ENCODE results near the gene C16orf46. TPM values are rescaled to one million over a fixed set of nuclear protein-coding genes. Genes with fewer than 3 reads are reported as not detected.

Gene C16orf46
- total RNA-seq, 1 donor = not detected

DNA sequence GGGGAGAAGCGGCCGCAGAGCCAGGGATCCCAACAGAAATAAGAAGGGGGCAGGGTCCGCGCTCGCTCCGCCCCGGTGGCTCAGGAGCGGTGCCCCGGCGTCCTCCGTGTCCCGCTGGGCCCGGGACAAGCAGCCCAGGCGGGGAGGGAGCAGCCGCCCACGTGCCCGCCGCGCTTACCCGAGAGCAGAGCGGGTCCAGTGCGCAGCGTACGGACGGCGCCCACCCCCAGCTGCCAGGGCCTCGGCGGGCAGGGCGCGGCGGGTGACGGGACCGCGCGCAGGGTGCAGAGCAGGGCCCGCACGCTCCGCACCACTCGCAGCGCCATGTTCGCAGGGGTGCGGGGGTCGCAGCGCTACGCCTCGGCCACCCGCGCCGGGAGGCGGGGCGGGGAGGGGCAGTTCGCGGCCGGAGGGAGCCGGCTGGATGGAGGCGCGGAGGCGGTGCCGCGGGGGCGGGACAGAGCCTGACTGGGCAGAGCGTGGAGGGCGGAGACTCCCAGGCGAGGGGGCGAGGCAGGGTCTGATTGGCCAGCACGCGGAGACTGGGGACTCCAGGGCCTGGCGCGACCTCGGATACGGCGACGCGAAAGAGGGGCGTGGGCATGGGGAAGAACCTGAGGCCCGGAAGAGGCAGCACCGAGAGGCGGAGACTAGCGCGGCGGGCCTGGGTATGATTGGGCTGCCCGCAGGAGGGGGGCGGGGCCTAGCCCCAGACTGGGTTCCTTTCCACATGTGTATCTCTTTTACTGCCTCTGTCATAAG is 19.1 kb upstream of the C16orf46 start, which contains the start of gene GCSH:
Gene GCSH, minus strand, starts transcription at position 443 of the 762 bp plus-strand sequence. Its CDS starts 117 bp downstream, at position 326.
- peak within 1 kb of the TSS; percentile 59 for H3K4me3 ChIP-seq (ENCODE audit: low read length)

DNA sequence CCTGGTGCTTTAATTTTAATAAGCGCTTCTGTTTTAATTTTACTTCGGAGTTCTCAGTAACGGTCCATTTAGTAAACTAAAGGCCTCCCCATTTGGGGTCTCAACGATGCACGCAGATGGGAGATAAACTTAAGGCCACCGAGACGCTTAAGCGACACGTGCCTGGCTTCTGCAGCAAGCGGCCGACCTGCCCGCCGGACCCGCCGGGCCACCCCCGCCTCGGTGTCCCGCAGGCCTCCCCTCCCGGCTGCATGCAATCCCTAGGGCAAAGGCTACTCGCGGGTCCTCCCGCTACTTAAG is 18.6 kb upstream of the C16orf46 start:
- Histone ChIP-seq H3K4me1 (ENCODE audit: insufficient read depth, low read length) (peaks cover 8% of the 10 kb centered on the region), H3K9me3 (ENCODE audit: low read depth, low read length) (no peaks in the 10 kb centered on the region), H3K27me3 (ENCODE audit: insufficient read depth, low read length) (no peaks in the 10 kb centered on the region), H3K4me3 (ENCODE audit: low read length) (peak overlapping the region; percentile 59)

More for the DNA sequence above, 19.1 kb upstream of the C16orf46 start, which contains the start of gene GCSH:
- no peaks in the 10 kb centered on the region for H3K27me3 ChIP-seq (ENCODE audit: insufficient read depth, low read length)
- H3K4me1 ChIP-seq (ENCODE audit: insufficient read depth, low read length) = peaks cover 8% of the 10 kb centered on the region
- H3K9me3 ChIP-seq (ENCODE audit: low read depth, low read length) = no peaks in the 10 kb centered on the region

DNA sequence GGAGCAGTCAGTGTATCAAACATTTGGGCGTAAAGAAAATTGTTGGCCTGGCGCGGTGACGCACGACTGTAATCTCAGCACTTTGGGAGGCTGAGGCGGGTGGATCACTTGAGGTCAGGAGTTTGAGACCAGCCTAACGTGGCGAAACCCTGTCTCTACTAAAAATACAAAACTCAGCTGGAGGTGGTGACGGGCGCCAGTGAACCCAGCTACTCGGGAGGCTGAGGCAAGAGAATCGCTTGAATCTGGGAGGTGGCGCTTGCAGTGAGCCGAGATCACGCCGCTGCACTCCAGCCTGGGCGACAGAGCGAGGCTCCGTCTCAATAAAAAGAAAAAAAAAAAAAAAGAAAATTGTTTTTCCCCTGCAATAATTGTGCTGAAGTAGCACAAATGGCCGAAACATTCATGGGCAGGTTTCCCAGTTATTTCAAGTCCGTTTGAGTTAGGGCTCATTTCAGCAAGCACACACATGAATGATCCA is 17.8 kb upstream of the C16orf46 start:
- peaks cover 8% of the 10 kb centered on the region for H3K4me1 ChIP-seq (ENCODE audit: insufficient read depth, low read length)
- H3K9me3 ChIP-seq (ENCODE audit: low read depth, low read length) = no peaks in the 10 kb centered on the region
- H3K27me3 ChIP-seq (ENCODE audit: insufficient read depth, low read length) = no peaks in the 10 kb centered on the region
- no peak overlapping the region for H3K4me3 ChIP-seq (ENCODE audit: low read length)

DNA sequence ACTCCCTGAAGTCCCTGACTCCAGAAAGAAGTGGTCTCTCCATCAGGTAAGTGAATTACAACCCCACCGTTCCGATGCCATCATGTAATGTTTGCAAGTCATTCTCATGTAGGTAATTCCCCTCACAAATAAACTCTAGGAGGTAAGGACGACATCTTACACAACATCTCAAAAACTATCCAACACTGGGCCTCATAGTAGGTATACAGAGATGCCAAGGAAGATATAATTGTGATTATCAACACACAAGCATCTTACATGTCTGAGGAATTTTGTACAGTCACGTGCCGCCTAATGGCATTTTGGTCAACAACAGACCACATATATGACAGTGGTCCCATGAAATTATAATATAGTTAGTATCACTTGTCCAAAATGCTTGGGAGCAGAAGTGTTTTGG is 11.8 kb upstream of the C16orf46 start:
- Histone ChIP-seq H3K9me3 (ENCODE audit: low read depth, low read length) (no peaks in the 10 kb centered on the region), H3K4me1 (ENCODE audit: insufficient read depth, low read length) (no peaks in the 10 kb centered on the region), H3K27me3 (ENCODE audit: insufficient read depth, low read length) (no peaks in the 10 kb centered on the region), H3K4me3 (ENCODE audit: low read length) (no peak overlapping the region)

DNA sequence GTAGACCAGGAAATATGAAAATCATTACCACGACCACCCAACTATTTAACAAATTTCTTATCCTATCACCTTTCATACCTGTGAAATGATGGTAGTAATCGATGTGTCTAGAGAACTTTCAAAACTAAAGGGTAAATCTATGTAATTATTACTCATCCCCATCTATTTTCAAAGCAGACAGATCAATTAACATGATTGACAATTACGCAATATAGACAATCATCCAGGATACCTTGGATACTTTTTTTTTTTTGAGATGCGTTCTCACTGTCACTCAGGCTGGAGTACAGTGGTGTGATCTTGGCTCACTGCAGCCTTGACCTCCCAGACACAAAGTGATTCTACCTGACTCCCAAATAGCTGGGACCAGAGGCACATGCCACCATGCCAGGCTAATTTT is 4.0 kb upstream of the C16orf46 start:
- no peaks in the 10 kb centered on the region for H3K27me3 ChIP-seq (ENCODE audit: insufficient read depth, low read length)
- no peak overlapping the region for H3K4me3 ChIP-seq (ENCODE audit: low read length)
- H3K4me1 ChIP-seq (ENCODE audit: insufficient read depth, low read length) = peaks cover 11% of the 10 kb centered on the region
- no peaks in the 10 kb centered on the region for H3K9me3 ChIP-seq (ENCODE audit: low read depth, low read length)

DNA sequence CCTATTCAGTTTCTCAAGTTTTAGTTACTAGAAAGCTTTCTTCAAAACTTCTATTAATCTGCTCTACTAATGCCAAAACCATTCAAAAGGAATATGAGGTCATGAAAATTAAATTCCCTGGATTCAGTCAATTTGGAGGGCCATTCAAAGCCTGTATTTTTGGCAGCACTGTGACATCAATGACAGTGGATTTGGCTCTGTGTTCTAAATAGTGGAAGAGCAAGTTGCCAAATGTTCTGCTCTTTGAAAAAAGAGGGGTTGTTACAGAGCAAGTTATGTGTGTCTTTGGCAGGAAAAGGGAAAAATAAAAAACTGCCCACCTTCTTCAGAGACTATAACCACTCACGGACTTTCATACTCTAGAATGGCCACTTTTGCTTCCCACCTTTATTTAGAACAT is 3.2 kb upstream of the C16orf46 start:
- H3K4me1 ChIP-seq (ENCODE audit: insufficient read depth, low read length) = peaks cover 11% of the 10 kb centered on the region
- no peak overlapping the region for H3K4me3 ChIP-seq (ENCODE audit: low read length)
- H3K9me3 ChIP-seq (ENCODE audit: low read depth, low read length) = no peaks in the 10 kb centered on the region

DNA sequence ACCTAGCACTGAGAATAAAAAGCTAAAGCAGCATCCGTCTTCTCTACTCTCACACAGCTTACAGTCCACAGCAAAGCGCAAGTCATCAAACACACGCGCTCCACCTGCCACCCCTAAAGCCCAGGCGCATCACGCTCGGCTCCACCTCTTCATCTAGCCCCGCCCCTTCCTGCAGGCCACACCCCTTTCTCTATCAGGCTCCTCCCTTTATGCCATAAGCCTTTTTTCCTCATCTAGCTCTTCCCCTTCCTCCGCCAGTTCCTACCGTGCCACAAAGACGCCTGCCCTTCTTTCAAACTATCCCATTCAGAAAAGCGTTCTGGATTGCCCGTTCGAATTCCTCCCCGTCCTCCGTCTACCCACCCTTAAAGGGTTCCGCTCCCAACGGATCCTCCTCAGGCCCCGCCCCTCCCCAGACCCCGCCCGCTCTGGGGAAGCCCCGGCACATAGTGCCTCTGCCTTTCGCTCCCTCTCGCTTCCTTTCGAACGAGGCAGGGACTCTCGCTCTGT is 417 bp downstream of the C16orf46 start:
- Histone ChIP-seq H3K4me3 (ENCODE audit: low read length) (peak overlapping the region; percentile 74), H3K27me3 (ENCODE audit: insufficient read depth, low read length) (no peaks in the 10 kb centered on the region), H3K9me3 (ENCODE audit: low read depth, low read length) (no peaks in the 10 kb centered on the region), H3K4me1 (ENCODE audit: insufficient read depth, low read length) (peaks cover 11% of the 10 kb centered on the region)

More for the DNA sequence above, 3.2 kb upstream of the C16orf46 start:
- H3K27me3 ChIP-seq (ENCODE audit: insufficient read depth, low read length) = no peaks in the 10 kb centered on the region

DNA sequence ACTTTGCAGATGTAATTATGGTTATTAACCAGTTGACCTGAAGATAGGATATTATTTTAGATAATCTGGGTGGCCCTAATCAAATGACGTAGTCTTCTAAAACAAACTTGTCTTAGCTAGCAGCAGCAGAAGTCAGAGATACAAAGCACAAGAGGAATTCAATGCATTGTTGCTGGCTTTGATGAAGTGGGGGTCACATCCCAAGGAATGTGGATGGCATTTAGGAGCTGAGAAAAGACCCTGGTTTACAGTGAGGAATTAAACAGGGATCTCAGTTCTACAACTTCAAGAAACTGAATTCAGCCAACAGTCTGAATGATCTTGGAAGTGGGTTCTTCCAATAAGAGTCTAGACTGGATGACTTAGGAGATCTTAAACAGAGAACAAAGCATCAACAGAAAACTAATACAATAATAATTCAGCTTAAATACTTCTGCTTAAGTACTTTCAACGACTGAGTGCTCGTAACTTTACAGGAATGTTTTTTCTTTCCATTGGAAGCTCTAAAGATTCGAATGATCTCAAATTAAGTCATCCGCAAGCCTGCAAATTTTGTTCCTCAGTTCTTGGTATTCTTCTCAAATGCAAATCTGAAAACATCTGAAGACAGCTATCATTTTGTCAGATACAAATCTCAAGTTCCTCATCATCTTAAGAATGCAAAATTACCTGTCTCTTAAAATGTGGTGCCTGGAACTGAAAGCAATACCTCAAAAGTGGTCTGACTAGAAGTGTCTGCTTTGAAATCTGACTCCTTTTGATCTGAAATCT is 3.3 kb downstream of the C16orf46 start:
- no peak overlapping the region for H3K4me3 ChIP-seq (ENCODE audit: low read length)
- H3K9me3 ChIP-seq (ENCODE audit: low read depth, low read length) = no peaks in the 10 kb centered on the region
- peaks cover 11% of the 10 kb centered on the region for H3K4me1 ChIP-seq (ENCODE audit: insufficient read depth, low read length)
- no peaks in the 10 kb centered on the region for H3K27me3 ChIP-seq (ENCODE audit: insufficient read depth, low read length)

DNA sequence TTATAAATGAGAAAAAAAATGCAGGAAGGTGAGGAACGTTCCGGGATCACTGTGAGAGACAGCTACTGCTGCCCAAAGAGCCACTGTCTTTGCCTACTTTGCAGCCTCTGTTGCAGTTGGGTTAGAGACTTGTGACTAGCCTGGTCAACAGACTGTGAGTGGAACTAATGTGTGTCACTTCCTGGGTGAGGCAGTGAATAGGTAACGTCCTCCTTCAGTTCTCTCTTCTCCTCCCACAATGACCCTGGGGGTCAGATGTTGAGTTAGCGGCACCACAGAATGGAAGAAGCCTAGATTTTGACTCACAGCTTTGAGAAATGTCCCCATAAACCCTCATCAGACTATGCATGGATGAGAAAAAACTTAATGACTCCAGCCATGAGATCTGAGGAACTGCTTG is 5.2 kb downstream of the C16orf46 start:
- peaks cover 5% of the 10 kb centered on the region for H3K4me1 ChIP-seq (ENCODE audit: insufficient read depth, low read length)
- H3K4me3 ChIP-seq (ENCODE audit: low read length) = no peak overlapping the region
- H3K9me3 ChIP-seq (ENCODE audit: low read depth, low read length) = no peaks in the 10 kb centered on the region
- H3K27me3 ChIP-seq (ENCODE audit: insufficient read depth, low read length) = no peaks in the 10 kb centered on the region

DNA sequence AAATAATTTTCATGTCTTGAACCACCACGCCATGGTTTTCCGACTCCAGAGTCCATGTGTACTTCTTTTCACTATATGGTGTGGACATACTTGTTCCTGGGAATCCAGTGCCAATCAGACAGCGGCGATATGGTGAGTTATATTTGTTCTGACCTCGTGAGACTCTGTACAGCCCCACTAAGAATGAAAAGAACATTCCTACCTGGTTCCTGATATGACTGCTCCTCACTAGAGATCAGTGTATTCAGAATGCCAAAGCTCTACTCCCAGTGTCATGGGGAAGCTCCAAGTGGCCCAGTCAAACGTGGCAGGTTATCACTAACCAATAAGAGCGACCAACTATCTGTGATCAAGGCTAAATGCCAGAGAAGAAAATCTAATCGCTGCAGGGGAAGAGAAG is 6.1 kb downstream of the C16orf46 start:
- Histone ChIP-seq H3K4me1 (ENCODE audit: insufficient read depth, low read length) (no peaks in the 10 kb centered on the region), H3K4me3 (ENCODE audit: low read length) (no peak overlapping the region), H3K9me3 (ENCODE audit: low read depth, low read length) (no peaks in the 10 kb centered on the region), H3K27me3 (ENCODE audit: insufficient read depth, low read length) (no peaks in the 10 kb centered on the region)

DNA sequence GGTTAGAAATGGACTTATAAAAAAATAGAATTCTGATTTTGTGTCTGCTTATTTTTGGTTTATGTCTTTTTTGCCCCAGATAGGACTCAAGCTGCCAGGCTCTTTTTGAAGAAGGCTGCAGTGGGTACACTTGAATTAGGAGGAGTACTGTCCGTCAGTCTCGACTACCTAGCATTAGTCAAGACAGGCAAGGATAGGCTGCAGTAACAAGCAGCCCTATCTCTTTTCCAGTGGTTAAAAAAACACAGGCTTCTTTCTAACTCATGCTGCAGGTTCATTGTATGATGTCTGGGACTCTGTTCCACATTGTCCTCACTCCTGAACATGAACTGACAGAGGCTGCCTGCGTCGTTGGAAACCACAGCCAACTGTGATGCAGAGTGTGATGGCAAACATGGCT is 8.0 kb downstream of the C16orf46 start:
- Histone ChIP-seq H3K4me1 (ENCODE audit: insufficient read depth, low read length) (no peaks in the 10 kb centered on the region), H3K27me3 (ENCODE audit: insufficient read depth, low read length) (no peaks in the 10 kb centered on the region), H3K4me3 (ENCODE audit: low read length) (no peak overlapping the region), H3K9me3 (ENCODE audit: low read depth, low read length) (no peaks in the 10 kb centered on the region)

DNA sequence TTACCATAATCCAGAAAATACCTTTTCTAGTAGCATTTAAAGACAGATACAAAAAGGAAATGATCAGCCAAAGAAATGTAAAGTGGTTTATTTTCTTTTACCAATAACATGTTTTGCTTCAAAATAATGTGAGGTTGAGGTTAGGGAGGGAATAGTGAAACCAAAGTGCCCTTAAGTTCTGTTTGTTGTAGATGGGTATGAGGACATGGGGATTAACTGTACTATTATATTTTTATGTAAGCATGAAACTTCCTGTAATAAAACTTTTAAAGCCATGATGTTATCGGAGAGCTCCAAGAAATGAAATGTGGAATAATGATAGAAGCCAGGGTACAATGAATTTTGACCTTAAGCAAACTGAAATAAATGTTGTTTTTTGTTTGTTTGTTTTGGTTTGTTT is 9.9 kb downstream of the C16orf46 start:
- no peaks in the 10 kb centered on the region for H3K27me3 ChIP-seq (ENCODE audit: insufficient read depth, low read length)
- H3K9me3 ChIP-seq (ENCODE audit: low read depth, low read length) = no peaks in the 10 kb centered on the region
- H3K4me1 ChIP-seq (ENCODE audit: insufficient read depth, low read length) = no peaks in the 10 kb centered on the region
- H3K4me3 ChIP-seq (ENCODE audit: low read length) = no peak overlapping the region

DNA sequence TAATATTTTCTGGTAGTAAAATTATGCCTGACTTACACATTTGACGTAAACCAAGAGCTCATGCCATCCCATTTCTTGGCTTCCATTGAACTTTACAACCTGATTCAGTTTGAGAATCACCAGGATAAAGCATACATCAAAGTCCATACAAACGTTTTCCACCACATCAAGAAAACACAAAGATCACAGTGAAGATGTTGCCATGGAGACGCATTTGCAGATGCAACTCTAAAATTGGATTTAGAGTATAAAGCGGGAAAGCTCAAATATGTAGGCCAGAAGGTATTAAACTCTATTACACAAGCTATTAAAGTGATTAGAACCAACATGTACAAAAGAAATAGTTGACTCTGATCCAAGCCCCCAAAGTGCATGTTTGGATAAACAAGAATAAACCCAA is 10.4 kb downstream of the C16orf46 start:
- no peaks in the 10 kb centered on the region for H3K4me1 ChIP-seq (ENCODE audit: insufficient read depth, low read length)
- no peaks in the 10 kb centered on the region for H3K27me3 ChIP-seq (ENCODE audit: insufficient read depth, low read length)
- no peak overlapping the region for H3K4me3 ChIP-seq (ENCODE audit: low read length)
- H3K9me3 ChIP-seq (ENCODE audit: low read depth, low read length) = no peaks in the 10 kb centered on the region

DNA sequence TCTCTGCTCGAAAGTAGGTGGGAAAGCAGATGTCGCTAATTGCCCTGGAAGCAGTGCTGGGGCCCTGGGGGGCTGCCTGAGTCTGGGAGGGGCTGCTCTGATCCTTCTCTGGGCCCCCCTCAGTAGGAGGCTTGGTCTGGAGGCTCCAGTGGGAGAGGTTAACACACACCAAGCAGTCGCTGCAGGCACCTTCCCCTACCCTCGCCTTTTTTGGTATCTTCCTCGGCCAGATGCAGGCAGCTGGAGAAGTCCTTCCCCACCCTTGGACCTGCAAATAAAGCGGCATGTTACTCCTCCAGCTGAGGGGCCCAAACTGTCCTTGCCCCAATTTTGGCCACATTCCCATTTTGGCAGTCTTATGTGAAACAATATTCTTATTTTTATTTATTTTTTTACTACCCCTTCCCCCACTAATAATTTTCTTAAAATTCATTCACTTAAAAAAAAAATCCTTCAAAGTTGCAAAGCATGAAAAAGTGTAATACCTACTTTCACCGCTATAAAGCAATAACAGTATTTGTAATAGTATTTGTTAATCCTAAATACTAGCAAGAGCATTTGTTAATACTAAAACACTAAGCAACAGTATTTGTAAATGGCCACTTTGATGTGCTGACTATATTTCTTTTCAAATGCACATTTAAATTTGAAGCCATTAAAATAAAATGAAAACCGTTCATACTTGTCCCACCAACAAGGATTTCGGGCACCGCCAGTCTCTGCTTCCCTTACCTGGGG is 15.0 kb downstream of the C16orf46 start:
- no peaks in the 10 kb centered on the region for H3K27me3 ChIP-seq (ENCODE audit: insufficient read depth, low read length)
- H3K4me3 ChIP-seq (ENCODE audit: low read length) = no peak overlapping the region
- H3K4me1 ChIP-seq (ENCODE audit: insufficient read depth, low read length) = no peaks in the 10 kb centered on the region
- no peaks in the 10 kb centered on the region for H3K9me3 ChIP-seq (ENCODE audit: low read depth, low read length)

DNA sequence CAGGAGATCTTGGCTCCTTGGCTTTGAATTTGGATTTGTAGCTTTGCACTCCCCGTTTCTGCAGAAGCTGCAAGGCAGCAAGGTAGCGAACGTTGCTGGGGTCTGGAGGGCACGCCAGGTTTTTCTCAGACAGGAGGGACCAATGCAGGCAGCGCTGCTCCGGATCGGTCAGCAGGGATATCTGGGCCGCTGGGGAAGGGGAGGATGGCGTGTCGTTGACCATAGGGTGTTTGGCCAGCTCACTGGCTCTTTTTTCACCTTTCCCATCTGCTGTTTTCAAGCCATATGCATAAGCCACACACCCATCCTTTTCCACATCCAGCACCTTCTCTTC is 15.8 kb downstream of the C16orf46 start:
- no peaks in the 10 kb centered on the region for H3K4me1 ChIP-seq (ENCODE audit: insufficient read depth, low read length)
- H3K4me3 ChIP-seq (ENCODE audit: low read length) = no peak overlapping the region
- no peaks in the 10 kb centered on the region for H3K27me3 ChIP-seq (ENCODE audit: insufficient read depth, low read length)
- H3K9me3 ChIP-seq (ENCODE audit: low read depth, low read length) = no peaks in the 10 kb centered on the region
